ENCODE measurements around the gene ZNF581.
A peak's percentile ranks its signal among the peaks of the same experiment; 100 is the strongest.

ZNF581 gene

DNA sequence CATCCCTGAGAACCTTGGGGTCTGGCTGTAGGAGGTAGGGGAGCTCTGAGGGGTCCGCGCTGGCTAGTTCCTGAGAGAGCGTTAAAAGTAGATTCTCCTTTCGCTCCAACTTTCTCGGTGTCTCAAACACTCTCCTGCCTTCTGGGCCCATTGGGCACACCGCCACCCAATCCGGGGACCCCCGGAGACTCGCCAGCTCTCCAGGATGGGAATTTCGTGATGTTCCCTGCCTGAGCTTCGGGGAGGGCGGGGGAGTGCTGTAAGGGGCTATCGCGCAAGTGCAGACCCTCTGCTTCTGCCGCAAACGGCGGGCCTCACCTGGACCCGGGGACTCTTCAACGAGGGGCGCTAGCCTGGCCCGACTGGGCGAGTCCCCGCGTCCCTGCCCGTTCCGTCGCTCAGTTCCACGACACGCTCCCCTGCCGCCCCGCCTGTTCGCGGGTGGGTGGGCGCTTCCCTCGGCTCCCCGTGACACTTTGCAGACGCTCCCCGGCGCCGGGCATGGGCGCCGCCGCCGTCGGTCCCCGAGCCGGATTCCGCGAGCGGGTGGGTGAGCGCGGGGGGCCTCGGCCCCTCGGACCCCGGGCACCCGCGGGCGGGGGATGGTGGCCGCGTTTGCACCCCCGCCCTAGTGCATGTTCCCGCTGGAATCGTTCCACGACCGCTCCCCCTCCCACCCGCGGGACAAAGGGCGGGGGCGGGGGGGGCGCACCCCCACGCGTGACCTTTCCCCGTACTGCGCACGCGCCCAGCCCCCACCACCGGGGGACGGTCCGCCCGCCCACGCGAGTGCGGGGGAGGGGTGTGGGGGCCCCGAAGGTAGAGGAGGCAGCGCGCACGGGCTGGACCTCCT, 4.5 kb downstream of the ZNF581 start, which contains the start of gene CCDC106 (continued):
- TF ChIP-seq ZSCAN30 (tag by site-specific recombination; IDR thresholded peaks at IDR 0.05) (0 out of 2 replicates have a peak, but pooled peaks have one; percentile 35), SP3 (tag by site-specific recombination; IDR thresholded peaks at IDR 0.05) (peak; percentile 59; the same call in 1 of the 2 replicates), ZNF843 (tag by site-specific recombination; IDR thresholded peaks at IDR 0.05) (peak; percentile 16; the same call in 1 of the 2 replicates), ZNF626 (tag by site-specific recombination; IDR thresholded peaks at IDR 0.05) (no peak), ZNF404 (tag by site-specific recombination; IDR thresholded peaks at IDR 0.05) (no peak), ZNF16 (tag by site-specific recombination; IDR thresholded peaks at IDR 0.05; ENCODE audit: low read depth) (no peak), ZNF610 (tag by site-specific recombination; IDR thresholded peaks at IDR 0.05; ENCODE audit: borderline replicate concordance) (no peak; the same call in 1 of the 2 replicates), ZNF223 (tag by site-specific recombination; IDR thresholded peaks at IDR 0.05) (no peak), FEZF1 (tag by site-specific recombination; IDR thresholded peaks at IDR 0.05) (0 out of 2 replicates have a peak, but pooled peaks have one; percentile 6), GLIS1 (tag by site-specific recombination; IDR thresholded peaks at IDR 0.05) (peak; percentile 91), ZNF792 (tag by site-specific recombination; IDR thresholded peaks at IDR 0.05) (no peak), ZNF214 (tag by site-specific recombination; IDR thresholded peaks at IDR 0.05; ENCODE audit: borderline replicate concordance) (no peak), ZNF529 (tag by site-specific recombination; IDR thresholded peaks at IDR 0.05; ENCODE audit: insufficient replicate concordance) (no peak)
- TF ChIP-seq, protein P1, sequence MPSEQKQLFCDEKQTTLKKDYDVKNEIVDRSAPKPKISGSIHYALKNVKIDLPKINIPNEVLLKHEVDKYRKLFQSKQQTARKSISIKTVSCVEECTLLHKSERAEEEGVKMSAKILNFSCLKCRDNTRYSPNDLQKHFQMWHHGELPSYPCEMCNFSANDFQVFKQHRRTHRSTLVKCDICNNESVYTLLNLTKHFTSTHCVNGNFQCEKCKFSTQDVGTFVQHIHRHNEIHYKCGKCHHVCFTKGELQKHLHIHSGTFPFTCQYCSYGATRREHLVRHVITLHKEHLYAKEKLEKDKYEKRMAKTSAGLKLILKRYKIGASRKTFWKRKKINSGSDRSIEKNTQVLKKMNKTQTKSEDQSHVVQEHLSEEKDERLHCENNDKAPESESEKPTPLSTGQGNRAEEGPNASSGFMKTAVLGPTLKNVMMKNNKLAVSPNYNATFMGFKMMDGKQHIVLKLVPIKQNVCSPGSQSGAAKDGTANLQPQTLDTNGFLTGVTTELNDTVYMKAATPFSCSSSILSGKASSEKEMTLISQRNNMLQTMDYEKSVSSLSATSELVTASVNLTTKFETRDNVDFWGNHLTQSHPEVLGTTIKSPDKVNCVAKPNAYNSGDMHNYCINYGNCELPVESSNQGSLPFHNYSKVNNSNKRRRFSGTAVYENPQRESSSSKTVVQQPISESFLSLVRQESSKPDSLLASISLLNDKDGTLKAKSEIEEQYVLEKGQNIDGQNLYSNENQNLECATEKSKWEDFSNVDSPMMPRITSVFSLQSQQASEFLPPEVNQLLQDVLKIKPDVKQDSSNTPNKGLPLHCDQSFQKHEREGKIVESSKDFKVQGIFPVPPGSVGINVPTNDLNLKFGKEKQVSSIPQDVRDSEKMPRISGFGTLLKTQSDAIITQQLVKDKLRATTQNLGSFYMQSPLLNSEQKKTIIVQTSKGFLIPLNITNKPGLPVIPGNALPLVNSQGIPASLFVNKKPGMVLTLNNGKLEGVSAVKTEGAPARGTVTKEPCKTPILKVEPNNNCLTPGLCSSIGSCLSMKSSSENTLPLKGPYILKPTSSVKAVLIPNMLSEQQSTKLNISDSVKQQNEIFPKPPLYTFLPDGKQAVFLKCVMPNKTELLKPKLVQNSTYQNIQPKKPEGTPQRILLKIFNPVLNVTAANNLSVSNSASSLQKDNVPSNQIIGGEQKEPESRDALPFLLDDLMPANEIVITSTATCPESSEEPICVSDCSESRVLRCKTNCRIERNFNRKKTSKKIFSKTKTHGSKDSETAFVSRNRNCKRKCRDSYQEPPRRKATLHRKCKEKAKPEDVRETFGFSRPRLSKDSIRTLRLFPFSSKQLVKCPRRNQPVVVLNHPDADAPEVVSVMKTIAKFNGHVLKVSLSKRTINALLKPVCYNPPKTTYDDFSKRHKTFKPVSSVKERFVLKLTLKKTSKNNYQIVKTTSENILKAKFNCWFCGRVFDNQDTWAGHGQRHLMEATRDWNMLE (tag by site-specific recombination; conservative IDR thresholded peaks at IDR 0.05; ENCODE audit: low read depth): 0 out of 2 replicates have a peak, but pooled peaks have one; percentile 18
- TF ChIP-seq, protein P2, sequence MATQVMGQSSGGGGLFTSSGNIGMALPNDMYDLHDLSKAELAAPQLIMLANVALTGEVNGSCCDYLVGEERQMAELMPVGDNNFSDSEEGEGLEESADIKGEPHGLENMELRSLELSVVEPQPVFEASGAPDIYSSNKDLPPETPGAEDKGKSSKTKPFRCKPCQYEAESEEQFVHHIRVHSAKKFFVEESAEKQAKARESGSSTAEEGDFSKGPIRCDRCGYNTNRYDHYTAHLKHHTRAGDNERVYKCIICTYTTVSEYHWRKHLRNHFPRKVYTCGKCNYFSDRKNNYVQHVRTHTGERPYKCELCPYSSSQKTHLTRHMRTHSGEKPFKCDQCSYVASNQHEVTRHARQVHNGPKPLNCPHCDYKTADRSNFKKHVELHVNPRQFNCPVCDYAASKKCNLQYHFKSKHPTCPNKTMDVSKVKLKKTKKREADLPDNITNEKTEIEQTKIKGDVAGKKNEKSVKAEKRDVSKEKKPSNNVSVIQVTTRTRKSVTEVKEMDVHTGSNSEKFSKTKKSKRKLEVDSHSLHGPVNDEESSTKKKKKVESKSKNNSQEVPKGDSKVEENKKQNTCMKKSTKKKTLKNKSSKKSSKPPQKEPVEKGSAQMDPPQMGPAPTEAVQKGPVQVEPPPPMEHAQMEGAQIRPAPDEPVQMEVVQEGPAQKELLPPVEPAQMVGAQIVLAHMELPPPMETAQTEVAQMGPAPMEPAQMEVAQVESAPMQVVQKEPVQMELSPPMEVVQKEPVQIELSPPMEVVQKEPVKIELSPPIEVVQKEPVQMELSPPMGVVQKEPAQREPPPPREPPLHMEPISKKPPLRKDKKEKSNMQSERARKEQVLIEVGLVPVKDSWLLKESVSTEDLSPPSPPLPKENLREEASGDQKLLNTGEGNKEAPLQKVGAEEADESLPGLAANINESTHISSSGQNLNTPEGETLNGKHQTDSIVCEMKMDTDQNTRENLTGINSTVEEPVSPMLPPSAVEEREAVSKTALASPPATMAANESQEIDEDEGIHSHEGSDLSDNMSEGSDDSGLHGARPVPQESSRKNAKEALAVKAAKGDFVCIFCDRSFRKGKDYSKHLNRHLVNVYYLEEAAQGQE (tag by site-specific recombination; IDR thresholded peaks at IDR 0.05): no peak
- TF ChIP-seq, protein P3, sequence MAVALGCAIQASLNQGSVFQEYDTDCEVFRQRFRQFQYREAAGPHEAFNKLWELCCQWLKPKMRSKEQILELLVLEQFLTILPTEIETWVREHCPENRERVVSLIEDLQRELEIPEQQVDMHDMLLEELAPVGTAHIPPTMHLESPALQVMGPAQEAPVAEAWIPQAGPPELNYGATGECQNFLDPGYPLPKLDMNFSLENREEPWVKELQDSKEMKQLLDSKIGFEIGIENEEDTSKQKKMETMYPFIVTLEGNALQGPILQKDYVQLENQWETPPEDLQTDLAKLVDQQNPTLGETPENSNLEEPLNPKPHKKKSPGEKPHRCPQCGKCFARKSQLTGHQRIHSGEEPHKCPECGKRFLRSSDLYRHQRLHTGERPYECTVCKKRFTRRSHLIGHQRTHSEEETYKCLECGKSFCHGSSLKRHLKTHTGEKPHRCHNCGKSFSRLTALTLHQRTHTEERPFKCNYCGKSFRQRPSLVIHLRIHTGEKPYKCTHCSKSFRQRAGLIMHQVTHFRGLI (tag by site-specific recombination; IDR thresholded peaks at IDR 0.05): no peak
- TF ChIP-seq, protein P4, sequence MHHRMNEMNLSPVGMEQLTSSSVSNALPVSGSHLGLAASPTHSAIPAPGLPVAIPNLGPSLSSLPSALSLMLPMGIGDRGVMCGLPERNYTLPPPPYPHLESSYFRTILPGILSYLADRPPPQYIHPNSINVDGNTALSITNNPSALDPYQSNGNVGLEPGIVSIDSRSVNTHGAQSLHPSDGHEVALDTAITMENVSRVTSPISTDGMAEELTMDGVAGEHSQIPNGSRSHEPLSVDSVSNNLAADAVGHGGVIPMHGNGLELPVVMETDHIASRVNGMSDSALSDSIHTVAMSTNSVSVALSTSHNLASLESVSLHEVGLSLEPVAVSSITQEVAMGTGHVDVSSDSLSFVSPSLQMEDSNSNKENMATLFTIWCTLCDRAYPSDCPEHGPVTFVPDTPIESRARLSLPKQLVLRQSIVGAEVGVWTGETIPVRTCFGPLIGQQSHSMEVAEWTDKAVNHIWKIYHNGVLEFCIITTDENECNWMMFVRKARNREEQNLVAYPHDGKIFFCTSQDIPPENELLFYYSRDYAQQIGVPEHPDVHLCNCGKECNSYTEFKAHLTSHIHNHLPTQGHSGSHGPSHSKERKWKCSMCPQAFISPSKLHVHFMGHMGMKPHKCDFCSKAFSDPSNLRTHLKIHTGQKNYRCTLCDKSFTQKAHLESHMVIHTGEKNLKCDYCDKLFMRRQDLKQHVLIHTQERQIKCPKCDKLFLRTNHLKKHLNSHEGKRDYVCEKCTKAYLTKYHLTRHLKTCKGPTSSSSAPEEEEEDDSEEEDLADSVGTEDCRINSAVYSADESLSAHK (tag by site-specific recombination; IDR thresholded peaks at IDR 0.05): peak; percentile 65
- TF ChIP-seq, protein P5, sequence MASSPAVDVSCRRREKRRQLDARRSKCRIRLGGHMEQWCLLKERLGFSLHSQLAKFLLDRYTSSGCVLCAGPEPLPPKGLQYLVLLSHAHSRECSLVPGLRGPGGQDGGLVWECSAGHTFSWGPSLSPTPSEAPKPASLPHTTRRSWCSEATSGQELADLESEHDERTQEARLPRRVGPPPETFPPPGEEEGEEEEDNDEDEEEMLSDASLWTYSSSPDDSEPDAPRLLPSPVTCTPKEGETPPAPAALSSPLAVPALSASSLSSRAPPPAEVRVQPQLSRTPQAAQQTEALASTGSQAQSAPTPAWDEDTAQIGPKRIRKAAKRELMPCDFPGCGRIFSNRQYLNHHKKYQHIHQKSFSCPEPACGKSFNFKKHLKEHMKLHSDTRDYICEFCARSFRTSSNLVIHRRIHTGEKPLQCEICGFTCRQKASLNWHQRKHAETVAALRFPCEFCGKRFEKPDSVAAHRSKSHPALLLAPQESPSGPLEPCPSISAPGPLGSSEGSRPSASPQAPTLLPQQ (tag by site-specific recombination; IDR thresholded peaks at IDR 0.05): peak; percentile 83
- TF ChIP-seq, protein P6, sequence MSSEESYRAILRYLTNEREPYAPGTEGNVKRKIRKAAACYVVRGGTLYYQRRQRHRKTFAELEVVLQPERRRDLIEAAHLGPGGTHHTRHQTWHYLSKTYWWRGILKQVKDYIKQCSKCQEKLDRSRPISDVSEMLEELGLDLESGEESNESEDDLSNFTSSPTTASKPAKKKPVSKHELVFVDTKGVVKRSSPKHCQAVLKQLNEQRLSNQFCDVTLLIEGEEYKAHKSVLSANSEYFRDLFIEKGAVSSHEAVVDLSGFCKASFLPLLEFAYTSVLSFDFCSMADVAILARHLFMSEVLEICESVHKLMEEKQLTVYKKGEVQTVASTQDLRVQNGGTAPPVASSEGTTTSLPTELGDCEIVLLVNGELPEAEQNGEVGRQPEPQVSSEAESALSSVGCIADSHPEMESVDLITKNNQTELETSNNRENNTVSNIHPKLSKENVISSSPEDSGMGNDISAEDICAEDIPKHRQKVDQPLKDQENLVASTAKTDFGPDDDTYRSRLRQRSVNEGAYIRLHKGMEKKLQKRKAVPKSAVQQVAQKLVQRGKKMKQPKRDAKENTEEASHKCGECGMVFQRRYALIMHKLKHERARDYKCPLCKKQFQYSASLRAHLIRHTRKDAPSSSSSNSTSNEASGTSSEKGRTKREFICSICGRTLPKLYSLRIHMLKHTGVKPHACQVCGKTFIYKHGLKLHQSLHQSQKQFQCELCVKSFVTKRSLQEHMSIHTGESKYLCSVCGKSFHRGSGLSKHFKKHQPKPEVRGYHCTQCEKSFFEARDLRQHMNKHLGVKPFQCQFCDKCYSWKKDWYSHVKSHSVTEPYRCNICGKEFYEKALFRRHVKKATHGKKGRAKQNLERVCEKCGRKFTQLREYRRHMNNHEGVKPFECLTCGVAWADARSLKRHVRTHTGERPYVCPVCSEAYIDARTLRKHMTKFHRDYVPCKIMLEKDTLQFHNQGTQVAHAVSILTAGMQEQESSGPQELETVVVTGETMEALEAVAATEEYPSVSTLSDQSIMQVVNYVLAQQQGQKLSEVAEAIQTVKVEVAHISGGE (tag by site-specific recombination; conservative IDR thresholded peaks at IDR 0.05; ENCODE audit: low read depth): peak; percentile 85
